Stimulated activated CD8-positive, alpha-beta memory T cell treated with anti-CD3 and anti-CD28 coated beads, Interleukin-4, amount 100 ng/mL, for 1 hour (primary cell): ENCODE data around the gene SNAPC5.

Experiments used
- DNase-seq, 2 donors: peaks; one replicate each; pipeline ENCODE4 v3.0.0-alpha.2; 2020; ENCODE audit warnings: low read depth in 2 of 2, low spot score in 1 of 2

SNAPC5 gene

DNA sequence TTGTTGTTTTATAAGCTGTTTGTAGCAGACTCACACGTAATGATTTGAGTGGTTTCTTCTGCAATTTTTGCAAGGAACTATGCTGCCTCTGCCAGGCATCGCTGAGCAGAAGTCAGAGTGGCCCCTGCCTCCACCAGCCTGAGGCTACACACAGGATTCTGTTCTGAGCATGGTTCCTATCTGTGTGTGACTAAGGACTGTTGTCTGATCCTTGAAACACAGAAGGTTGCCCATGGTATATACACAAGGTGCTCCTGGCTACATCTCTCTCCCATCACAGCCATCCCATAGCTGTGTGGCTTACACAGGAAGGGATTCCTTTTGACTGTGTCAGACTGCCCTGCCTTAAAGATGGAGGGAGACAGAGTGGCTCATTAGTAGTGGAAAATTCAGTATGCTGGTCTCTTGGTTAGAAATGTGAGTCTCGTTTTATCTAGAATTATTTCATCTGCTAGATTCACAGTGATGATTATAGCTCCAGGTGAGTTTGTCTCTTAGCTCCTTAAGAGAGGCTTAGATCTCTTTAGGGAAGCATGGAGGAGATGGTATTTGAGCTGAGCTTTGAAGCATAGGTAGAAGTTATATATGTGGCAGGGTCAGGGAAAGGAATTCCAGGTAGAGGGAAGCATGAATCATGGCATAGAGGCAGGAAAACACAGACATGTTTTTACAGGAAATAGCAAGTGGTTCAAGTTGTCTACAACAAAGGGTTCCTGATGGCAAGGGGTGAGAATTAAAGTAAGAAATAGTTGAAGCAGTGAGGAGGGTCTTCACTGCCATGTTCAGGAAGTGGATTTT lies 37.5 kb downstream of the SNAPC5 start:
- DNase-seq, result no peak

DNA sequence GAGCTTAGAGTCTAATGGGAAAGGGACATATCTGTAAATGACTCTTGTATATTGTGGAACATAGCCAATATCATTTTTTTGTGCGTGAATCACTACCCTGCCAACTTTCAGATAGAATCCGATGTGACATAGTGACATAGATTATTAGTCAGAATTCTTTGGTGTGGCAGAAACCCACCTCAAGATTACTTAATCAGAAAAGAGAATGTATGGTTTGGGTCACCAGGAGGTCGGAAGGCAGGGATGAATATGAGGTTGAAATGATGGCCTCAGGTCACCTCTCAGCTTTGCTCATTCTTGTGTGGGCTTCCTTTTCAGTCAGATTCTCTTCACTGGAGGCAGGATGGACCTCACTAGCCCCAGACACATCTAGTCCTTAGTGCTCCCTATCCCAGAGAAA lies 41.4 kb downstream of the SNAPC5 start:
- DNase-seq, result no peak

DNA sequence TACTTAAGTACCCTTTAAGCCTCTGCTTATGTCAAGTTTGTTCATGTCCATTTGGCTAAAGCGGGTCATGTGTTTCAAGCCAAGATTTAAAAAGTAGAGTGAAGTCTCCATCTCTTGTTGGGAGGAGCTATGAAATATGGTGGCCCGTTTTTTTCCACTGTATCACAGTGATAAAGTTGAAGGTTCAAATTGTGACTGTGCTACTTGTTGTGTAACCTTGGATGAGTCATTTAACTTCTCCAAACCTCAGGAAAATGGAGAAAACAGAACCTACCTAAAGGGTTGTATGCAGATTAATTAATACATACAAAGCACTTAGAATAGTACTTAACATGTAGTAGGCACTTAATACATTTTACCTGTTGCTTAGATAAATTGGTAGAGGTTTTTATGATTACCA lies 43.4 kb downstream of the SNAPC5 start:
- DNase-seq, result no peak

DNA sequence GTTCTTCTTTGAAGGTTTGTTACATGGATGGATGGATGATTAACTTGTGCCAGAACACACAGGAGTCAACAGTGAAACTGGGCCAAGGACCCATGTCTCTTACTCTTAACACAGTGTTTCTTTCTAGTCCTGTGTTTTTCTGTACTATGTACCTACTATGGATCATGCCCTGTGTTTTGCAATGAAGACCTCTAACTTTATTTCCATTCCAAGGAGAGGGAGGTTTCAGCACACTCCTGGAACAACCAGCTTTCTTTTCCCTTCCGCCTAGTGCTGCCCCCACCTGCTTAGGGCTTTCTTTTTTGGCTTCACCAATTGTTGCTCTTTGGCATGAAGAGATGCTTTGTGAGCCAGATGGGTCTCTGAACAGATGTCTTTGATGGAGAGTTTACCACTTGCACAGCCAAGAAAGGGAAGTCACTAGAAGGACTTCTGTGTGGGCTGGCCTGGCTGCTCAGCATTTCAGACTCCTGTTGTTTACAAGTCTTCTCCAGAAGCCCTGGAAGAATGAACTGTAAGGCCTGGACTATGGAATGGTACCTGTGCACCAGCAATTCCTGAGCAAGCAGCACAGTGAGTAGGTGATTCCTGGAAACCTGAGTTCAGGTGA lies 44.5 kb downstream of the SNAPC5 start:
- DNase-seq, result no peak

DNA sequence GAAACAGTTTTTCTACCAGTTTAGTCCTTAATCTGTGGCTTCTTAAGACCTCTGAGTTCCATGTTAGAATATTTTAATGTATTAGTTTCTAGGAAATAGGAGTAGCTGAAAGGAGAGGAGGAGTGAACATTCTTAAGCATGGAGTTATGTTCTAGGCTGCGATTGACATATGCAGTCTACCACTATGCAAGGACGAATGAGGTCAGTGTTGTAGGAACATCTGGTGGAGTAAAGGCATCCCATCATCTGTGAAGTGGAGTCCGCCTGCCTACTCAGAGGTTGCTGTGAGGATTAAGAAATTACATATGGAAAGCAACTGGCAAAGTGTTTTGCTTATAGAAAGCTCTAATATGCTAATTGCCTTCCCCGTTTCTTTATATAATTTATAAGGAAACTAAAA lies 45.1 kb downstream of the SNAPC5 start:
- DNase-seq, result no peak
